Cardiac fibroblast (primary cell): ENCODE results near the gene ARHGAP45.

Source experiments
- DNase-seq, 2 donors: peaks; one replicate each; pipeline versions ENCODE4 v3.0.0 to v3.0.0-alpha.2; 2010; ENCODE audit warnings: low read depth in 2 of 2
- H3K4me3 ChIP-seq, 2 donors: replicated peaks in 1 of 2; 1 replicate in 1 of 2; 2 replicates in 1 of 2; pipeline ENCODE4 v1.5.1; 2011; ENCODE audit warnings: low read depth in 2 of 2, low read length in 2 of 2, mild to moderate bottlenecking in 2 of 2, moderate library complexity in 1 of 2
- TF ChIP-seq, protein P1 (sequence below): IDR thresholded peaks from one replicate; pipeline ENCODE4 v1.5.1; 2011; ENCODE audit warnings: low read depth, mild to moderate bottlenecking, low read length, inconsistent platforms

Gene ARHGAP45

DNA sequence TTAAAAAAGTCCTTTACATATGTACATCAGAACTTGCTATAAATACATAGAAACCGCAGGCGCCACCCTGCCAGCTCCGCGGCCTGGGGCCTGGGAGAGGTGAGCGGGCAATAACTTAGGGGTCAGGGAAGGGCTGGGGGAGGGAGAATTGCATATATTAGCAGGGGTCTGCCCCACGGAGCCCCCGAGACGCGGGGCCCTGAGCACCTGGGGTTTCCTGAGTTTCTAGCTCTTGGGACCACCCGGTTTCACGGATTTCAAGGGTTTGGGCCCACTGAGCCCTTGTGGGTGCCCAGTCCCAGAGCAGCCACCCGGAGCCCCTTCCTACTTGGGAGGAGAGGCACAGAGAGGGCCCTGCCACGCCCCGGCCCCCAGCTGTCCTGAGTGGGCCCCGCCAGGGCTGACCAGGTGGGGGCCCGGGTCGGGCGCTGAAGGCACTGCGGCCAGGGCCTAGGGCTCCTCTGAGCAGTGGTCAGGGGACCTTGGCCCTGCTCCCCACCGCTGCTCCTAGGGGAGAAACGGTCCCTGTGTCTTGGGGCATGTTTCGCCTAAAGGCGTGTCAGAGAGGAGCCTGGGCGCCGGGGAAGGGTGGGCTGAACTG is 40.8 kb downstream of the ARHGAP45 start:
- TF ChIP-seq, protein P1, sequence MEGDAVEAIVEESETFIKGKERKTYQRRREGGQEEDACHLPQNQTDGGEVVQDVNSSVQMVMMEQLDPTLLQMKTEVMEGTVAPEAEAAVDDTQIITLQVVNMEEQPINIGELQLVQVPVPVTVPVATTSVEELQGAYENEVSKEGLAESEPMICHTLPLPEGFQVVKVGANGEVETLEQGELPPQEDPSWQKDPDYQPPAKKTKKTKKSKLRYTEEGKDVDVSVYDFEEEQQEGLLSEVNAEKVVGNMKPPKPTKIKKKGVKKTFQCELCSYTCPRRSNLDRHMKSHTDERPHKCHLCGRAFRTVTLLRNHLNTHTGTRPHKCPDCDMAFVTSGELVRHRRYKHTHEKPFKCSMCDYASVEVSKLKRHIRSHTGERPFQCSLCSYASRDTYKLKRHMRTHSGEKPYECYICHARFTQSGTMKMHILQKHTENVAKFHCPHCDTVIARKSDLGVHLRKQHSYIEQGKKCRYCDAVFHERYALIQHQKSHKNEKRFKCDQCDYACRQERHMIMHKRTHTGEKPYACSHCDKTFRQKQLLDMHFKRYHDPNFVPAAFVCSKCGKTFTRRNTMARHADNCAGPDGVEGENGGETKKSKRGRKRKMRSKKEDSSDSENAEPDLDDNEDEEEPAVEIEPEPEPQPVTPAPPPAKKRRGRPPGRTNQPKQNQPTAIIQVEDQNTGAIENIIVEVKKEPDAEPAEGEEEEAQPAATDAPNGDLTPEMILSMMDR = no peak
- DNase-seq = no peak
- no peak overlapping the region for H3K4me3 ChIP-seq

DNA sequence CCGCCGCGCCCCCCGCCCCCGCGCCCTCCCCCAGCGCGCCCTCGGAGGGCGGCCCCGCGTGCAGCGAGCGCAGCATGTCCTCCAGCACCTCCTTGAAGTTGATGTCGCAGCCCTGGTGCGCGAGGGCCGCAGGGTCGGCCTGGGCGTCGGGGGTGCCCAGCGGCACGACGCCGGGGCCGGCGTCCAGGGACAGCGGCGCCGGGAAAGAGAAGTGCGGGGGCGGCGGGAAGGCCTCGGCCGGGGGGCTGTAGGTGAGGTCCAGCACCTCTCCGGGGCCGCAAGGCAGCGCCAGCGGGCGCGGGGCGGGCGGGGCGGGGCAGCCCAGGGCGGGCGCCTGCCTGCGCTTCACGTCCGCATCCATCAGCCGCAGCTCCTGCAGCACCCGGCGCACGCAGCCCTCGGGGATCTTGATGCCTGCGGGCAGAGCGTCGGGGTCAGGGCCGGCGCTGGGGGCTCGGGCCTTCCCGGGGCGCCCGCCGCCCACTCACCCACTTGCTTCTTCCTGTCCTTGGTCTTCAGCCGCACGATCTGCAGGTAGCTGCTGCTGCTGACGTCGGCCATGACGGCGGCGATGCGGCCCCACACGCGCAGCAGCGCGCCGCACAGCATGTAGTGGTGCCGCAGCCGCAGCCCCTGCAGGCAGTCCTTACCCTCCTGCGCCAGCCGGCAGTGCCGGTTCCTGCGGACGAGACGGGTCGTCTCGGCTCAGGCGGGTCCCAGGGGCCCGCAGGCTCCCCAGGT is 41.5 kb downstream of the ARHGAP45 start:
- DNase-seq = no peak
- TF ChIP-seq, protein P1 = no peak
- H3K4me3 ChIP-seq = no peak overlapping the region

DNA sequence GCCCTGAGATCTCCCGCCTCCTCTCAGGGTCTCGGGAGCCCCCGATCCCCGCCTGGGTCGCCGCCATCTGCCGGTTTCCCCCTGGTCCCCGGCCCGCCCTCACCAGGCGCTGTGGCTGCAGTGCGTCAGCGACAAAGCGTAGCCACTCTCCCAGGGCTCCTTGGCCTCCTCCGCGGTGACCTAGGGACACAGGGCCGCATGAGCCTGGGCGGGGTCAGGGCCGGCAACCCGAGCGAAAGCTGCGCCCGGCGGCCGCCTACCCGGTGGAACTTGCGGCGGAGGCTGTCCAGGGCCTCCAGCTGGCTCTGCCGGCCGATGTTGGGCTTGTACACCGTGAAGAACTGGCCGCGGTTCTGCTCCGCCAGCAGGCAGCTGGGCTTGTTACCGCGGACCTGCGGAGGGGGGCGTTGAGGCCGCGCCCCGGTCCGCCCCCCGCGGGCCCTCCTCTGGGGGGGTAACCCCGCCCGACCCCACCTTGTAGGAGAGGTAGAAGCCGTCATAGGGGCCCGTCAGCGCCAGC is 42.1 kb downstream of the ARHGAP45 start:
- no peak overlapping the region for H3K4me3 ChIP-seq
- no peak for DNase-seq
- TF ChIP-seq, protein P1 = no peak

DNA sequence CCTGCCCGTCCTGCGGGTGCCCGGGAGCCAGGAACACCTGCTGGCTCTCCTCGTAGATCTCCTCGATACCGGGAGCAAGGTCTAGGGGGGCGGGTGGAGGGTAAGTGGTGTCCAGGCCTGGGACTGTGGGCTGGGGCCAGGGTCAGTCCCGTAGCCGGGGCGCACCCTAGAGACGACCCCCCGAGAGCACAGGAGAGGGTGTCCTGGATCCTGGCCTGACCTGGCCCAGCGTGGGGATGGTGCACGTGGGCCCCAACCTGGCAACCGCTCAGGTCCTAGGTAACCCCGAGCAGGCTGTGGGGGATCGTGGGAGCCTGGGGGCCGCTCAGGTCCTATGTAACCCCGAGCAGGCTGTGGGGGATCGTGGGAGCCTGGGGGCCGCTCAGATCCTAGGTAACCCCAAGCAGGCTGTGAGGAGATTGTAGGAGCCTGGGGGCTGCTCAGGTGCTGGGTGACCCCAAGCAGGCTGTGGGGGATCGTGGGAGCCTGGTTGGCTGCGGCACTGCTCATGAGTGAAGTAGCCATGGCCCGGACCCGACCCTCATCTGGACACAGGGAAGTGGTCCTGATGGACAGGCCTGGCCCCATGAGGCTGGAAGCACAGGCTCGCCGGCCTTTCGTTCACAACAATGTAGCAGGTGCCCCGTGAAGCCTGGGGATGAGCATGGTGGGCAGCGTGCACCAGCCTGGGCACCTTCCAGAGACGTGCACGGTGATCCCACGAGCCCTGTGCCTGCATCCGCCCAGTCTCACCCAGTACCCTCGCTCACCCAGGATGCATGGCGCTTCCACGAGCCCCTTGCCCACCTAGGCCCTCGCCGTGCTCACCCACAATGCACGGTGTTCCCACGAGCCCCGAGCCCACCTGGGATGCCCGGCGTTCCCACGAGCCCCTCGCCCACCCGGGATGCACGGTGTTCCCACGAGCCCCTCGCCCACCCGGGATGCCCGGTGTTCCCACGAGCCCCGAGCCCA is 43.0 kb downstream of the ARHGAP45 start:
- DNase-seq = no peak
- TF ChIP-seq, protein P1 = no peak
- no peak overlapping the region for H3K4me3 ChIP-seq

DNA sequence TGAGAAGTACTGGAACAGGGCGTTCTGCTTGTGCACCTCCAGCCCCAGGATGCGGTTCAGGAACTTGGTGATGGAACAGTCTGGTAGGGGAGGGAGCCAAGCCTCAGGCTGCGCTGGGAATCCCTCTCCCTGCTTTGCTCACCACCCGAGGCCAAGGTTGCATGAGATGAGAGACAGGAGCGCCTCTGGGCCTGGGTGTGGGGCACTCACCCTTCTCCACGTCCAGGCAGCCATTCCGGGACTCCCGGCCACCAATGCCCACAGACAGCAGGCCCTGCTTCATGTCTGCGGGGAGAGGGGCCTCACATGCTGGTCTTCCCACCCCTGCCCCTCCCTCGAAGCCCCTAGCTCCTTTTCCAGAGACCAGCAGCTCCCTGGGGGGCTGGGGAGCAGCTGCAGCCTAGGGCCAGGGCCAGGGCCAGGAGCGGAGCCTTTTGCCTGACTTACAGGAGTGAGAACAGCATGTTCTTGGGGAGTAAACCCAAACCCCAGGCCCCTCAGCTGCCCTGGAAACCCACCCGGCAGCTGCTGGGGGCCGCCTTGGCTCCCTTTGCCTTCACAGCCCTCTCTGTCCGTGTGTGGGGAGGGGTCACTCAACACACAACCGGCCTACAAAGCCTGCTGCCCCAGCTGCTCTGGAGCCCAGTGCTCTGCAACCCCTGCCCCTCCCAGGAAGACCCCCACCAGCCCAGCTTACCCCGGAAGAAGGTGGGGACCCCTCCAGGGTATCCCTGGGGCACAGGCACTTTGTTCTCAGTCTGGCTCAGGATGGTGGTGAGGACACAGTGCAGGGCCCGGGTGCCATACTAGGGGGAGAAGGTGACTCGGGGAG is 44.1 kb downstream of the ARHGAP45 start:
- no peak for DNase-seq
- H3K4me3 ChIP-seq = no peak overlapping the region
- TF ChIP-seq, protein P1 = no peak
